SK-N-SH (cell line): ENCODE measurements around the gene TRIM47. TPM values are rescaled to one million over a fixed set of nuclear protein-coding genes. Genes with fewer than 3 reads are reported as not detected.

ENCODE experiments used
- CTCF ChIA-PET: fragments of 300-600, 350-600 bp; formaldehyde crosslinking; extraction: SDS; loops from one replicate; lab custom pipeline; 2021; lab: Yijun Ruan, JAX
- POLR2A ChIA-PET: fragments of 350-600 bp; sonication (Branson Sonifier 250); formaldehyde crosslinking; extraction: SDS; loops from one replicate; lab custom pipeline; 2020; ENCODE audit warnings: antibody characterized with exemption, inconsistent platforms; lab: Yijun Ruan, JAX
- DNase-seq: peaks from one replicate; pipeline ENCODE4 v3.0.0; 2012
- H2AFZ ChIP-seq: fragments of 200-600 bp; sonication (generic); 2 replicates; pipeline ENCODE4 v1.8.1; 2016; ENCODE audit warnings: antibody characterized with exemption, mild to moderate bottlenecking, low read depth
- H3F3A ChIP-seq: fragments of 200-600 bp; sonication (generic); replicated peaks from 2 replicates; pipeline ENCODE3; 2016; ENCODE audit warnings: antibody characterized with exemption, mild to moderate bottlenecking; ENCODE audit not compliant: insufficient read depth
- H3K27ac ChIP-seq, 2 experiments: fragments of 200-500 bp in 1 of 2; fragments of 200-600 bp in 1 of 2; sonication (Bioruptor generic) in 1 of 2; sonication (generic), shearing (Covaris generic) in 1 of 2; 2 replicates each; pipeline versions ENCODE4 v1.5.1 to v1.6.1; 2014 to 2016; ENCODE audit warnings: low read depth in 2 of 2, inconsistent platforms in 1 of 2, low read length in 1 of 2, mild to moderate bottlenecking in 1 of 2, mixed read lengths in 1 of 2
- H3K27me3 ChIP-seq: fragments of 200-600 bp; sonication (generic), shearing (Covaris generic); 2 replicates; pipeline ENCODE4 v1.6.1; 2016; ENCODE audit warnings: mixed run types; ENCODE audit not compliant: insufficient read depth
- H3K36me3 ChIP-seq, 2 experiments: fragments of 200-500 bp in 1 of 2; fragments of 200-600 bp in 1 of 2; sonication (Bioruptor generic) in 1 of 2; sonication (generic) in 1 of 2; replicated peaks in 1 of 2; 2 replicates each; pipeline versions ENCODE3 to v1.5.1; 2014 to 2016; ENCODE audit warnings: low read length in 1 of 2, mild to moderate bottlenecking in 1 of 2; ENCODE audit not compliant: insufficient read depth in 2 of 2, control insufficient read depth in 1 of 2
- H3K4me1 ChIP-seq, 2 experiments: fragments of 200-500 bp in 1 of 2; fragments of 200-600 bp in 1 of 2; sonication (Bioruptor generic) in 1 of 2; sonication (generic), shearing (Covaris generic) in 1 of 2; 2 replicates each; pipeline versions ENCODE4 v1.5.1 to v1.6.1; 2014 to 2016; ENCODE audit warnings: low read depth in 1 of 2, low read length in 1 of 2, mixed run types in 1 of 2; ENCODE audit not compliant: insufficient read depth in 2 of 2, control insufficient read depth in 1 of 2
- H3K4me2 ChIP-seq: fragments of 200-600 bp; sonication (generic), shearing (Covaris generic); 2 replicates; pipeline ENCODE4 v1.6.1; 2017; ENCODE audit warnings: mixed run types
- H3K4me3 ChIP-seq, 2 experiments: fragments of 200-500 bp in 1 of 2; fragments of 200-600 bp in 1 of 2; sonication (Bioruptor generic) in 1 of 2; sonication (generic), shearing (Covaris generic) in 1 of 2; 2 replicates each; pipeline versions ENCODE4 v1.5.1 to v1.8.1; 2014 to 2016; ENCODE audit warnings: low read depth in 2 of 2, inconsistent platforms in 1 of 2, low read length in 1 of 2, mild to moderate bottlenecking in 1 of 2, mixed read lengths in 1 of 2, moderate library complexity in 1 of 2
- H3K79me2 ChIP-seq: fragments of 200-600 bp; sonication (generic); 2 replicates; pipeline ENCODE4 v1.8.1; 2017; ENCODE audit warnings: mild to moderate bottlenecking; ENCODE audit not compliant: insufficient read depth
- H3K9ac ChIP-seq: fragments of 200-600 bp; sonication (generic); 2 replicates; pipeline ENCODE4 v1.6.1; 2017; ENCODE audit warnings: mixed run types
- H3K9me2 ChIP-seq: fragments of 200-600 bp; sonication (generic); 2 replicates; pipeline ENCODE4 v1.6.1; 2017; ENCODE audit warnings: mixed run types
- H3K9me3 ChIP-seq: fragments of 200-600 bp; sonication (generic); 2 replicates; pipeline ENCODE4 v1.6.1; 2017; ENCODE audit warnings: mixed run types, mild to moderate bottlenecking, moderate library complexity
- H4K20me1 ChIP-seq: fragments of 200-600 bp; sonication (generic); 2 replicates; pipeline ENCODE4 v1.6.1; 2017; ENCODE audit warnings: mild to moderate bottlenecking, mixed run types; ENCODE audit not compliant: insufficient read depth
- EP300 ChIP-seq, 2 experiments: IDR thresholded peaks; 2 replicates each; pipeline versions ENCODE4 v1.4.0 to v1.6.1; 2012; ENCODE audit warnings: borderline replicate concordance in 1 of 2, low read depth in 1 of 2, low read length in 1 of 2
- FOSL2 ChIP-seq: IDR thresholded peaks from 2 replicates; pipeline ENCODE4 v1.4.0; 2012; ENCODE audit warnings: low read depth, mild to moderate bottlenecking, moderate library complexity, borderline replicate concordance
- JUND ChIP-seq: IDR thresholded peaks from 2 replicates; pipeline ENCODE4 v1.4.0; 2012
- MEF2A ChIP-seq: IDR thresholded peaks from 2 replicates; pipeline ENCODE4 v1.4.0; 2012; ENCODE audit warnings: low read depth, borderline replicate concordance
- MXI1 ChIP-seq: IDR thresholded peaks from 2 replicates; pipeline ENCODE4 v1.6.1; 2012; ENCODE audit warnings: mild to moderate bottlenecking, low read depth, low read length, improper control_type of control experiment
- NFIC ChIP-seq: IDR thresholded peaks from 2 replicates; pipeline ENCODE4 v1.4.0; 2012; ENCODE audit warnings: borderline replicate concordance
- RCOR1 ChIP-seq: fragments of 150-350 bp; IDR thresholded peaks from 2 replicates; pipeline ENCODE4 v1.6.1; 2017; ENCODE audit warnings: antibody characterized with exemption, low read length
- RFX5 ChIP-seq: IDR thresholded peaks from 2 replicates; pipeline ENCODE4 v1.6.1; 2012; ENCODE audit warnings: mild to moderate bottlenecking, improper control_type of control experiment, low read length
- SIN3A ChIP-seq: IDR thresholded peaks from 2 replicates; pipeline ENCODE4 v1.6.1; 2012; ENCODE audit warnings: low read depth, mild to moderate bottlenecking, low read length, moderate library complexity, borderline replicate concordance
- SMC3 ChIP-seq: IDR thresholded peaks from 2 replicates; pipeline ENCODE4 v1.6.1; 2012; ENCODE audit warnings: low read depth, low read length, improper control_type of control experiment
- TAF1 ChIP-seq: IDR thresholded peaks from 2 replicates; pipeline ENCODE4 v1.6.1; 2012; ENCODE audit warnings: low read depth, mild to moderate bottlenecking, low read length, moderate library complexity, borderline replicate concordance
- TCF12 ChIP-seq: IDR thresholded peaks from 2 replicates; pipeline ENCODE4 v1.4.0; 2012
- TEAD4 ChIP-seq: IDR thresholded peaks from 2 replicates; pipeline ENCODE4 v1.4.0; 2012; ENCODE audit warnings: mild to moderate bottlenecking, borderline replicate concordance; ENCODE audit not compliant: insufficient read depth
- YY1 ChIP-seq: IDR thresholded peaks from 2 replicates; pipeline ENCODE4 v1.4.0; 2012; ENCODE audit warnings: low read depth, mild to moderate bottlenecking
- ZBTB33 ChIP-seq: IDR thresholded peaks from 2 replicates; pipeline ENCODE4 v1.4.0; 2012; ENCODE audit warnings: low read depth, borderline replicate concordance
- WGBS: methylation state at CpG from one replicate; pipeline ENCODE4 v1.1.6; 2017; ENCODE audit warnings: low lambda C conversion rate; 5-methylcytosine and 5-hydroxymethylcytosine counted together
- polyA plus RNA-seq, 3 experiments: library from polyadenylated mRNA; depleted of rRNA; stranded (reverse); fragments of >200 nt; gene quantifications; 2 replicates each; pipeline ENCODE4 v1.2.3, GENCODE V29; 2012
- TF ChIP-seq, protein P1 (sequence below): fragments of 150-350 bp; IDR thresholded peaks from 2 replicates; pipeline ENCODE4 v1.6.1; 2017; ENCODE audit warnings: antibody characterized with exemption, low read length, low read depth, borderline replicate concordance
- TF ChIP-seq, protein P2 (sequence below): fragments of 150-350 bp; IDR thresholded peaks from 2 replicates; pipeline ENCODE4 v1.6.1; 2016; ENCODE audit warnings: mild to moderate bottlenecking, low read depth, low read length

TRIM47 gene
- polyA plus RNA-seq, 1 of the 3 experiments (the other 2 are of a cell fraction) = 5.1 TPM

- ChIA-PET POLR2A (no interaction called here), CTCF (interaction anchor here (0.9 to 16.0 kb wide), 5 partner anchors 23 to 152 kb away, joined by 3 to 214 read pairs (median 3); partner anchors contain the start of genes TRIM47 and WBP2)
- Histone ChIP-seq H3K9me2 (no peaks in the 10 kb centered on the region), H3K4me2 (no peak overlapping the region), H2AFZ (no peak overlapping the region), H3K36me3 (peaks cover 26 to 42% of the 10 kb centered on the region in 2 experiments), H3K9me3 (no peaks in the 10 kb centered on the region), H3K4me3 (no peak overlapping the region), H3K79me2 (peaks cover 35% of the 10 kb centered on the region; the same call in 1 of the 2 replicates), H3K27me3 (no peaks in the 10 kb centered on the region), H3K4me1 (peaks cover 6% of the 10 kb centered on the region in 2 experiments; a peak in 3 of 4 replicates), H4K20me1 (no peaks in the 10 kb centered on the region), H3F3A (peaks cover 31% of the 10 kb centered on the region), H3K9ac (no peak overlapping the region), H3K27ac (no peak overlapping the region)
- 88% methylated on average over 13 of the region's 13 CpGs for WGBS
- TF ChIP-seq SMC3 = no peak
- TF ChIP-seq ZBTB33 = no peak
- TF ChIP-seq TAF1 = no peak
- no peak for TF ChIP-seq FOSL2
- TF ChIP-seq, protein P1, sequence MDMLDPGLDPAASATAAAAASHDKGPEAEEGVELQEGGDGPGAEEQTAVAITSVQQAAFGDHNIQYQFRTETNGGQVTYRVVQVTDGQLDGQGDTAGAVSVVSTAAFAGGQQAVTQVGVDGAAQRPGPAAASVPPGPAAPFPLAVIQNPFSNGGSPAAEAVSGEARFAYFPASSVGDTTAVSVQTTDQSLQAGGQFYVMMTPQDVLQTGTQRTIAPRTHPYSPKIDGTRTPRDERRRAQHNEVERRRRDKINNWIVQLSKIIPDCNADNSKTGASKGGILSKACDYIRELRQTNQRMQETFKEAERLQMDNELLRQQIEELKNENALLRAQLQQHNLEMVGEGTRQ = no peak
- TF ChIP-seq SIN3A = no peak
- TF ChIP-seq EP300 (IDR thresholded peaks at IDR 0.05; ENCODE audit: borderline replicate concordance in 1 of 2, low read depth in 1 of 2, low read length in 1 of 2) = no peak
- TF ChIP-seq, protein P2, sequence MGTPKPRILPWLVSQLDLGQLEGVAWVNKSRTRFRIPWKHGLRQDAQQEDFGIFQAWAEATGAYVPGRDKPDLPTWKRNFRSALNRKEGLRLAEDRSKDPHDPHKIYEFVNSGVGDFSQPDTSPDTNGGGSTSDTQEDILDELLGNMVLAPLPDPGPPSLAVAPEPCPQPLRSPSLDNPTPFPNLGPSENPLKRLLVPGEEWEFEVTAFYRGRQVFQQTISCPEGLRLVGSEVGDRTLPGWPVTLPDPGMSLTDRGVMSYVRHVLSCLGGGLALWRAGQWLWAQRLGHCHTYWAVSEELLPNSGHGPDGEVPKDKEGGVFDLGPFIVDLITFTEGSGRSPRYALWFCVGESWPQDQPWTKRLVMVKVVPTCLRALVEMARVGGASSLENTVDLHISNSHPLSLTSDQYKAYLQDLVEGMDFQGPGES = no peak
- TF ChIP-seq JUND = no peak
- no peak for TF ChIP-seq TEAD4
- TF ChIP-seq YY1 = no peak
- TF ChIP-seq RFX5 = no peak
- TF ChIP-seq MXI1 = no peak
- no peak for TF ChIP-seq TCF12
- no peak for TF ChIP-seq NFIC
- TF ChIP-seq RCOR1 = no peak
- TF ChIP-seq MEF2A = no peak
- no peak for DNase-seq
These were observed 22.5 kb upstream of the TRIM47 start for GRCh38 chr17:75900691-75901533.
